Measurements from ENCODE around the gene PEG3.

DNA sequence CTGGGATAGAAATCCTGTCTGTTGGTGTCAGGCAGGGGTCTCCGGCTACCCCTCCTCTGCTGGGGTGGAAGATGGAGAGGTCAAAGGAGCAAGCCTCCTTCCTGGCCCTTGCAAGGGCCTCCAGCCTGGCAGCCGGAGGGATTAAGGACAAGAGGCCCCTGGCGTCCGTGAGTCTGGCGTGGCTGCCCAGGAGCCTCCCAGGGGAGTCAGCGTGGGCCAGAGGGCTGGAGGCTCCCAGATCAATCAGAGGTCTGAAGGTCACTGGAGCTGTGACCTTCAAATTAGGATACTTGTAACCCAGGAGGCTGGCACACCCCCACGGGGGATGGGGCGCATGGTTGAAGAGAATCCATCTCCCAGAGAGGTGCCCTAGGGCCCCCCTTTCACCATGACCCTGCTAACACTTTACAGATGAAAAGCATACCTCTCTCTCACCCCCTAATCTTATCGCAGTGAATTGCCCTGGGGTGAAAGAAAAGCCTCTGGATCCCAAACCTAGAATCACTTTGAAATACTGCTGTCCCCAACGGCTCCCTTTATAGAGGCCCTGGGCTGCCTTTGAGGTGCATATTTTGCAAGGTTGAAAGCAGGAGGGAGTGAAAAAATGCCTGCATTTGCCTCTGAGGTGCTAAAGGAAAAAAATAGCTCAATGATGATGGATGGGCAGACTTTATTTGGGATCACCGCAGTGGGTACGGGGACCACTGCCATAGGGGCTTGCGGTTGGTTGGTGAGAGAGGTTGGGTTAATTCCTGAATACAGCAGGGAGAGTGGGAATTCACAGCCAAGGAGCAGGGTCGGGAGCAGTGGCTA is 44.9 kb upstream of the PEG3 start:
- TF ChIP-seq, protein P1, sequence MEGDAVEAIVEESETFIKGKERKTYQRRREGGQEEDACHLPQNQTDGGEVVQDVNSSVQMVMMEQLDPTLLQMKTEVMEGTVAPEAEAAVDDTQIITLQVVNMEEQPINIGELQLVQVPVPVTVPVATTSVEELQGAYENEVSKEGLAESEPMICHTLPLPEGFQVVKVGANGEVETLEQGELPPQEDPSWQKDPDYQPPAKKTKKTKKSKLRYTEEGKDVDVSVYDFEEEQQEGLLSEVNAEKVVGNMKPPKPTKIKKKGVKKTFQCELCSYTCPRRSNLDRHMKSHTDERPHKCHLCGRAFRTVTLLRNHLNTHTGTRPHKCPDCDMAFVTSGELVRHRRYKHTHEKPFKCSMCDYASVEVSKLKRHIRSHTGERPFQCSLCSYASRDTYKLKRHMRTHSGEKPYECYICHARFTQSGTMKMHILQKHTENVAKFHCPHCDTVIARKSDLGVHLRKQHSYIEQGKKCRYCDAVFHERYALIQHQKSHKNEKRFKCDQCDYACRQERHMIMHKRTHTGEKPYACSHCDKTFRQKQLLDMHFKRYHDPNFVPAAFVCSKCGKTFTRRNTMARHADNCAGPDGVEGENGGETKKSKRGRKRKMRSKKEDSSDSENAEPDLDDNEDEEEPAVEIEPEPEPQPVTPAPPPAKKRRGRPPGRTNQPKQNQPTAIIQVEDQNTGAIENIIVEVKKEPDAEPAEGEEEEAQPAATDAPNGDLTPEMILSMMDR (IDR thresholded peaks at IDR 0.05) = no peak
- TF ChIP-seq POLR2A (IDR thresholded peaks at IDR 0.05) = no peak

Measured in stomach (tissue), 4 donors.